Measurements from ENCODE around the gene ORC3. TPM values are rescaled to one million over a fixed set of nuclear protein-coding genes. Genes with fewer than 3 reads are reported as not detected.

ORC3 gene
- 10.9 and 12.4 TPM in 2 replicates for total RNA-seq (2014; rRNA removed; shearing (Covaris generic))

DNA sequence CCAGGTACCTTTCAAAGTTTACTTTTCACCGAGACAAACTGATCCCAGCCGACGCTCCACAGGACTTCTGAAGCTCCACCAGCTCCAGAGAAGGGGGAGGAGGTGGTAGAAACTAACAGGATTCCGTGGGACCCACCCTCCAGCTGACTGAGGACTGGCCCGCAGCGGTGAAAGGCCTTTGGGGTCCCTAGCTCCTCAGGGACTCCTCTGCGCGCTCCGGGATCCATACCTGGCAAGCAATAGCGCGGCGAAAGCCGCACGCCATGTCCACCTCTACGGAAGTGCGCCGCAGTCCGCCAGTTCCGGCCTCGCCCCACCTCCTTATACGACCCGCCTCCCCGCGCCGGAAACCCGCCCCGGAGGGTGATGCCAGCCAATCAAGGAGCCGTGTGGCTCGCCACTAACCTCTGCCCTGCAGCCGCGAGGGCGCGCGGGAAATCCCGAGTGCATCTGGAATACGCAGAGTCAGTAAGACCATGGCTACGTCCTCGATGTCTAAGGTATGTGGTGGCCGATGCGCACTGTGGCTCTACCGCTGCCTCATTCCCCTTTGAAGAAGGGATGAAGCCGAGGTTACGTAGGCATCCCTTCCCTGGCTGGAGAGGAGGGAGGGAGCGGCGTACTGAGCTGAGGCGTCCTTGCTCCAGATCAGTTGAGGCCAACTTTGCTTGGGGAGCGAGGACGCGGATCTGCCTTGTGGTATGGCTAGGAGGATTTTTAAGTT, at the start of gene ORC3, which contains the start of gene RARS2:
Gene ORC3 (plus strand): TSS at position 443 of the 724 bp plus-strand sequence. CDS start 34 bp downstream, at position 477.
Gene RARS2 (minus strand): TSS at position 295 of the 724 bp plus-strand sequence. CDS start 30 bp downstream, at position 265.

GRCh38 chr6:87701676-87702588, 112.0 kb downstream of the ORC3 start, which contains the start of gene AKIRIN2:
Gene AKIRIN2 (minus strand): TSS chr6:87702233. CDS start chr6:87701684, 549 bp downstream.

Other genes starting within 250 kb of the ORC3 start
- gene C6orf163, start 245.3 kb upstream of the ORC3 start, total RNA-seq (2014; rRNA removed; shearing (Covaris generic)) = 0.82 and 2.0 TPM in 2 replicates
- not detected in 2 replicates for gene CFAP206, start 182.2 kb upstream of the ORC3 start, total RNA-seq (2014; rRNA removed; shearing (Covaris generic))
- 7.2 and 7.4 TPM in 2 replicates for gene SLC35A1, start 117.2 kb upstream of the ORC3 start, total RNA-seq (2014; rRNA removed; shearing (Covaris generic))
- gene RARS2, start 148 bp upstream of the ORC3 start, total RNA-seq (2014; rRNA removed; shearing (Covaris generic)) = 21.4 and 26.6 TPM in 2 replicates
- gene AKIRIN2, start 112.1 kb downstream of the ORC3 start, total RNA-seq (2014; rRNA removed; shearing (Covaris generic)) = 22.8 and 26.7 TPM in 2 replicates